BLaER1 treated with 17β-estradiol and CSF1 and Interleukin-3, amounts not matched to agents 10 nM and 100 nM (cell line): ENCODE data around the gene ARHGAP24.
"Not testable (repeated sequence)": the region's sequence is repeated elsewhere in the genome, so short reads cannot be mapped to it uniquely, and the experiment has no call there.

Experiments
- H3K27ac ChIP-seq, 11 experiments: shearing (Covaris generic); formaldehyde crosslinking; 2 replicates each; pipeline ENCODE4 v1.8.1; 2022
- H3K27me3 ChIP-seq, 11 experiments: shearing (Covaris generic); formaldehyde crosslinking; 2 replicates each; pipeline ENCODE4 v1.8.1; 2022
- H3K36me3 ChIP-seq, 11 experiments: shearing (Covaris generic); formaldehyde crosslinking; 2 replicates each; pipeline ENCODE4 v1.8.1; 2022
- H3K4me1 ChIP-seq, 10 experiments: shearing (Covaris generic); formaldehyde crosslinking; 2 replicates each; pipeline ENCODE4 v1.8.1; 2022
- H3K4me2 ChIP-seq, 11 experiments: shearing (Covaris generic); formaldehyde crosslinking; 2 replicates each; pipeline ENCODE4 v1.8.1; 2022
- H3K4me3 ChIP-seq, 10 experiments: shearing (Covaris generic); formaldehyde crosslinking; 2 replicates each; pipeline ENCODE4 v1.8.1; 2022
- H3K9ac ChIP-seq, 11 experiments: shearing (Covaris generic); formaldehyde crosslinking; 2 replicates each; pipeline ENCODE4 v1.8.1; 2022
- H3K9me3 ChIP-seq, 11 experiments: shearing (Covaris generic); formaldehyde crosslinking; replicated peaks in 1 of 11; 2 replicates each; pipeline ENCODE4 v1.8.1; 2022
- H4K20me1 ChIP-seq, 11 experiments: shearing (Covaris generic); formaldehyde crosslinking; 2 replicates each; pipeline ENCODE4 v1.8.1; 2022
- Cebpa-rat ChIP-seq, 11 experiments: shearing (Covaris generic); IDR thresholded peaks; 2 replicates each; pipeline ENCODE4 v1.8.1; 2022

ARHGAP24 gene

DNA sequence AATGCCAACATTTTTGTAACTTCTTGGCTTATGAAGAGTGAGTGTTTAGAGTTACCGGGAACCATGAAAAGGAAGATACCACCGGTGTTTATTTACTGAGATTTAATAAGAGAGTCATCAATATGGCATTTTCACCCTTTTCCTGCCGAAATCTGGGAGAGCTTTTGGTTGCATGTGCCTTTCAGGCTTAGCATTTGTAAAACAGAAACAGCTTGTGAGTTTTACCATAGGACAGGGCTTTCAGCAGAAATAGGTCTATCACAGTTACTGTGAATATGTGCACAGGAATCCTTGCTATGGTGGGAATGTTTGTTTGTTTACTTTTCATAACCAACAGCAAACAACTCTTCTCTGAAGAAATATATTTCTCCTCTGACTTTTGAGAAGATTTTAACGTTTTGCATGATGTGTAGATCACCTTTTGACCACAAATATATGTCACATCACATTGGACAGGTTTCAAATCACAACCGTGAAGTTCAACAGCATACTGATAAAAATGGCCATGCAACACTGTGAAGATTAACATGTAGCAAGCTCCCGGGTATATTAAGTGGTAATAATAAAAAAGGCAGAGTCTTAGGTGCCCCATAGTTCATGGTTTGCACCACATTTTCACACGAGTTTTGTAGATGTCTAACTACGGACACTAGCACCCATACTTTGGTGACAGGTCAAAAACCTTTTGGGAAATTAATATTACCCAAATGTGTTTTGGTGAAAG, 21.3 kb downstream of the ARHGAP24 start:
- Histone ChIP-seq H3K4me3 (no peak overlapping the region), H3K9ac (no peak overlapping the region), H4K20me1 (no peaks in the 10 kb centered on the region), H3K27ac (no peak overlapping the region), H3K27me3 (no peaks in the 10 kb centered on the region), H3K4me2 (no peak overlapping the region), H3K4me1 (peaks cover 6 to 26% (median 7%) of the 10 kb centered on the region in 10 experiments; a peak in 15 of 20 replicates), H3K9me3 (0 out of 22 replicates have a peak, but pooled peaks cover 0 to 5% (median 0%) of the 10 kb centered on the region in 11 experiments), H3K36me3 (no peaks in the 10 kb centered on the region)
- TF ChIP-seq Cebpa-rat (IDR thresholded peaks at IDR 0.05), result no peak

DNA sequence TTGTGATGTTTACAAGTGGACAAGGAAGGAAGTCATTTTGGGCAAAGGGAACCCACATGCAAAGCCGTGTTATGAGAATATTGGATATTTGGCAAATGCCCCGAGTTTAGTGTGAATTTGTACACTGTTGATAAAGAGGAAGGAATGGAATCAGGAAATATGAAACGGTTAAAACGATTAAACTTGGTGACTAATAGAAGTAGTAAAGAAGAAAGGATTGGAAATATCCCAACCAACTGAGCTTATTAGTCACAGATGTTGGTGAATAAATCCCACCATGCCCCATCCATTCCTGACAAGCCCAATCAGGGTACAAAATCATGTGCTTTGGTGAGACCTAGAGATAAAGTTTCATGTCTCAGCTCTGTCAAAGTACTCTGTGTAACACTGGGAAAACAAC, 22.0 kb downstream of the ARHGAP24 start:
- no peaks in the 10 kb centered on the region for H3K36me3 ChIP-seq
- H4K20me1 ChIP-seq, result no peaks in the 10 kb centered on the region
- H3K4me1 ChIP-seq, result peaks cover 0 to 26% (median 6%) of the 10 kb centered on the region in 10 experiments; a peak in 12 of 20 replicates
- no peak overlapping the region for H3K9ac ChIP-seq
- no peak for TF ChIP-seq Cebpa-rat (IDR thresholded peaks at IDR 0.05)
- no peak overlapping the region for H3K27ac ChIP-seq
- no peak overlapping the region for H3K4me2 ChIP-seq
- 0 out of 22 replicates have a peak, but pooled peaks cover 0 to 5% (median 0%) of the 10 kb centered on the region in 11 experiments for H3K9me3 ChIP-seq
- H3K4me3 ChIP-seq, result no peak overlapping the region
- H3K27me3 ChIP-seq, result no peaks in the 10 kb centered on the region

DNA sequence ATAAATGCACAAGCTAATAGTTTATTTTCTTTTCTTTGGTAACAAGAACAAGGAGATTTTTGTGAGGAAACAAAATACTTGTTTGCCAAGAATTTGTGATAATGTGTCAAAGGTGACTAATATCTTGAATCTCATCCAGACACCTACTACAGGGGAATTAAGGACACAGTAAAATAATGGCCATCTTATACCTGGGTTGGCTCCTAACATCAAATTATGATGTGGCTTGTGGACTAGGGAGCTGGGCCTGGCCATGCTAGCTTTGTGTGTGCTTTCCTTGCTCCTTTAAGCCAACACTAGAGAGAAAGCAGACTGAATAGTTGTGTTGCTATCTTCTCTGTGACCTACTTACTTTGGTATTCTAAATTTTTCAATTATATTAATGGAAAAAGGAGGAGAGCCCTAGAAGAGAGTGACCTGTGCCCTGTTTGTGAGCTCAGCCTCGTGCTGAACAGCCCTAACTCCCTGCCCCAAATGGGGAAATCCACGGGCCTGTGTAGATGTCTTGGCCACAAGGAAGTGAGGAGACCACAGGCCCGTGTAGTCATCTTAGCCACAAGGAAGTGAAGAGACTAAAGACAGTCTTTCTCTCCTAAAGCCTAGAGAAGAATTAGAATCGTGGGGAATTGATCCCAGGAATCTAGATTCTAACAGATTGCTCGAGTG, 23.3 kb downstream of the ARHGAP24 start:
- Histone ChIP-seq H3K4me3 (no peak overlapping the region), H4K20me1 (no peaks in the 10 kb centered on the region), H3K27ac (peak overlapping the region in 4 of 11 experiments; percentile 11 to 44 (median 35); a peak in 6 of 22 replicates), H3K4me1 (peaks cover 0 to 26% (median 6%) of the 10 kb centered on the region in 10 experiments; a peak in 10 of 20 replicates), H3K9me3 (0 out of 22 replicates have a peak, but pooled peaks cover 0 to 5% (median 0%) of the 10 kb centered on the region in 11 experiments), H3K9ac (no peak overlapping the region), H3K4me2 (peak overlapping the region in 4 of 11 experiments; percentile 33 to 65 (median 47); a peak in 8 of 22 replicates), H3K36me3 (no peaks in the 10 kb centered on the region), H3K27me3 (no peaks in the 10 kb centered on the region)
- no peak for TF ChIP-seq Cebpa-rat (IDR thresholded peaks at IDR 0.05)

- no peaks in the 10 kb centered on the region for H3K27me3 ChIP-seq
- H3K27ac ChIP-seq, result no peak overlapping the region
- H3K4me3 ChIP-seq, result no peak overlapping the region
- no peak overlapping the region for H3K9ac ChIP-seq
- no peaks in the 10 kb centered on the region for H3K36me3 ChIP-seq
- TF ChIP-seq Cebpa-rat (IDR thresholded peaks at IDR 0.05), result no peak
- H3K4me2 ChIP-seq, result peak overlapping the region in 2 of 11 experiments; percentile 55 to 65; a peak in 2 of 22 replicates
- peaks cover 0 to 26% (median 6%) of the 10 kb centered on the region in 10 experiments; a peak in 10 of 20 replicates for H3K4me1 ChIP-seq
- H3K9me3 ChIP-seq, result 0 out of 22 replicates have a peak, but pooled peaks cover 0 to 5% (median 0%) of the 10 kb centered on the region in 11 experiments
- no peaks in the 10 kb centered on the region for H4K20me1 ChIP-seq
Measured at GRCh38 chr4:85499573-85499972, 24.6 kb downstream of the ARHGAP24 start.

GRCh38 chr4:85500110-85500867, 25.3 kb downstream of the ARHGAP24 start:
- Histone ChIP-seq H3K4me3 (no peak overlapping the region), H3K4me1 (peaks cover 0 to 26% (median 6%) of the 10 kb centered on the region in 10 experiments; a peak in 10 of 20 replicates), H3K27me3 (no peaks in the 10 kb centered on the region), H4K20me1 (no peaks in the 10 kb centered on the region), H3K9ac (no peak overlapping the region), H3K36me3 (no peaks in the 10 kb centered on the region), H3K9me3 (0 out of 22 replicates have a peak, but pooled peaks cover 0 to 5% (median 0%) of the 10 kb centered on the region in 11 experiments), H3K27ac (no peak overlapping the region), H3K4me2 (no peak overlapping the region)
- TF ChIP-seq Cebpa-rat (IDR thresholded peaks at IDR 0.05), result no peak

DNA sequence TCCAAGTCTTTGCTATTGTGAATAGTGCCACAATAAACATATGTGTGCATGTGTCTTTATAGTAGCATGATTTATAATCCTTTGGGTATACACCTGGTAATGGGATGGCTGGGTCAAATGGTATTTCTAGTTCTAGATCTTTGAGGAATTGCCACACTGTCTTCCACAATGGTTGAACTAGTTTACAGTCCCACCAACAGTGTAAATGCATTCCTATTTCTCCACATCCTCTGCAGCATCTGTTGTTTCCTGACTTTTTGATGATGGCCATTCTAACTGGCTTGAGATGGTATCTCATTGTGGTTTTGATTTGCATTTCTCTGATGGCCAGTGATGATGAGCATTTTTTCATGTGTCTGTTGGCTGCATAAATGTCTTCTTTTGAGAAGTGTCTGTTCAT, 26.2 kb downstream of the ARHGAP24 start:
- H3K4me2 ChIP-seq, H3K9ac ChIP-seq, H3K27ac ChIP-seq, H3K27me3 ChIP-seq, H3K36me3 ChIP-seq, H3K4me3 ChIP-seq, H4K20me1 ChIP-seq: not testable (repeated sequence)
- peaks cover 0 to 12% (median under 1%) of the 10 kb centered on the region in 11 experiments; a peak in 4 of 22 replicates for H3K9me3 ChIP-seq
- peaks cover 0 to 26% (median 6%) of the 10 kb centered on the region in 10 experiments; a peak in 10 of 20 replicates for H3K4me1 ChIP-seq

DNA sequence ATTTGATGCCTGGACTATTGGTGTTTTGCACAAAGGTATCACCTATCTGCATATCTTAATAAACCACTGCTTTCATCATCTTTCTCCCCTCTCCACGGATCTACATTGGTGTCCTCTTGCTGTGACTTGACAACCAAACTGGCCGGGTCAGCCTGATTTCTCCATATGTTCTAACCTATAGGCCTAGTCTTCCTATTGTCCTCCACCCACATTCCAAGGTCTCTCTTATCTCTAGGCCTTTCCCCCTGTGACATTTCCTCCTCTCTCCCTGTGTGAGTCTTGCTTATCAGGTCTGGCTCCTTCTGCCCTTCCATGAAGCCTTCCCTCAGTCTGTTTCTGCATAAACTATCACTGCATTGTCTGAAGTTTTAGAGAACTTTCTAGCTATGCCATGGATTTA, 33.7 kb downstream of the ARHGAP24 start:
- H3K4me2 ChIP-seq, result no peak overlapping the region
- no peaks in the 10 kb centered on the region for H3K4me1 ChIP-seq
- H3K9ac ChIP-seq, result no peak overlapping the region
- H4K20me1 ChIP-seq, result no peaks in the 10 kb centered on the region
- no peaks in the 10 kb centered on the region for H3K27me3 ChIP-seq
- peaks cover 0 to 12% (median 5%) of the 10 kb centered on the region in 11 experiments; a peak in 6 of 22 replicates for H3K9me3 ChIP-seq
- H3K4me3 ChIP-seq, result no peak overlapping the region
- no peak overlapping the region for H3K27ac ChIP-seq
- no peak for TF ChIP-seq Cebpa-rat (IDR thresholded peaks at IDR 0.05)
- no peaks in the 10 kb centered on the region for H3K36me3 ChIP-seq

DNA sequence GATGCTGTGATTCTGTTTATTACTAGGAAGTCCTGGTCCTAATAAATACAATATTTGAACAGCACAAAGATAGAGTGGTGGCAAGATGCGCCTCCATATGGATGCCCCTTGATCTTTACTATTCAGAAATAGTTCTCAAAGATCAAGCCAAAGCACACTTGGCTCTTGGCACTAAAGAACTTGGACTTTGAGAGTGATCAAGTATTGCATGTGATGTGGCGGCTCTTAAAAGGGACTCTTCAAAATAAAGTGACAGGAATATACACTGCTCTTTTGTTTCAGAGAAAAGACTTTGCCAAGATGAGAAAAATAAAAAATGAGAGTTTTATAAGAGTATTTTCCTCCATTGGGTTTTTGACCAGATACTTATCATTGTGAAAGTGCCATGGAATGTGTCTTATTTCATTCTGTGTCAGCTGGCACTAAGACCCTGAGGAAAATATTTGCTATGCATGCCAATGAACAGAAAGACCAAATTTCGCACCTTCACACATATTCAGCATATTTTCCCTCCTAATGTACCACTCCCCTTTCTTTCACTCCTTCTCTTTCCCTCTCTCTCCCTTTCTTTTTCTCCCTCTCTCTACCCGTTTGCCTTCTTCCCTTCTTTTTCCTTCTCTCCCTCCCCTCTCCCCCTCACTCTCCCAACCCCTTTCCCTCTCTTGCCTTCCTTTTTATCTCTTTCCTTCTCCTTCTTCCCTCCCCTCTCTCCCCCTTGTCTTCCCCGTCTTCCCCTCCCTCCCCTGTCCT, 35.1 kb downstream of the ARHGAP24 start:
- H4K20me1 ChIP-seq, result no peaks in the 10 kb centered on the region
- no peak overlapping the region for H3K27ac ChIP-seq
- H3K36me3 ChIP-seq, result no peaks in the 10 kb centered on the region
- no peaks in the 10 kb centered on the region for H3K4me1 ChIP-seq
- TF ChIP-seq Cebpa-rat (IDR thresholded peaks at IDR 0.05), result no peak
- peaks cover 0 to 12% (median 4%) of the 10 kb centered on the region in 11 experiments; a peak in 6 of 22 replicates for H3K9me3 ChIP-seq
- no peak overlapping the region for H3K9ac ChIP-seq
- no peaks in the 10 kb centered on the region for H3K27me3 ChIP-seq
- no peak overlapping the region for H3K4me3 ChIP-seq
- H3K4me2 ChIP-seq, result no peak overlapping the region
